Mesendoderm (in vitro differentiated cells): Measurements from ENCODE around the gene EFCAB14.
"Not testable (repeated sequence)": the region's sequence is repeated elsewhere in the genome, so short reads cannot be mapped to it uniquely, and the experiment has no call there.

Experiments used
- DNase-seq: peaks from one replicate; pipeline ENCODE4 v3.0.0; 2013
- H2AK5ac ChIP-seq: 2 replicates; pipeline ENCODE4 v1.6.1; 2013; ENCODE audit warnings: low read length, inconsistent platforms
- H2BK120ac ChIP-seq: 2 replicates; pipeline ENCODE4 v1.6.1; 2013; ENCODE audit warnings: low read depth, mild to moderate bottlenecking, low read length, moderate library complexity, mixed read lengths
- H2BK15ac ChIP-seq: replicated peaks from 2 replicates; pipeline ENCODE4 v1.6.1; 2013; ENCODE audit warnings: low read depth, mild to moderate bottlenecking, moderate library complexity
- H2BK5ac ChIP-seq: 2 replicates; pipeline ENCODE4 v1.6.1; 2013; ENCODE audit warnings: low read length, inconsistent platforms
- H3K18ac ChIP-seq: 2 replicates; pipeline ENCODE4 v1.6.1; 2013; ENCODE audit warnings: mild to moderate bottlenecking, low read length, mixed read lengths
- H3K23ac ChIP-seq: one replicate; pipeline ENCODE4 v1.6.1; 2013; ENCODE audit warnings: low read length
- H3K27ac ChIP-seq: 2 replicates; pipeline ENCODE4 v1.5.1; 2013; ENCODE audit warnings: low read depth, mild to moderate bottlenecking, inconsistent platforms, low read length, moderate library complexity
- H3K27me3 ChIP-seq: 2 replicates; pipeline ENCODE4 v1.6.1; 2013; ENCODE audit warnings: low read length, control low read depth, mild to moderate bottlenecking, inconsistent platforms; ENCODE audit not compliant: insufficient read depth, poor library complexity
- H3K36me3 ChIP-seq: 2 replicates; pipeline ENCODE4 v1.6.1; 2013; ENCODE audit warnings: low read length, inconsistent platforms; ENCODE audit not compliant: control insufficient read depth, insufficient read depth
- H3K4ac ChIP-seq: one replicate; pipeline ENCODE4 v1.6.1; 2013; ENCODE audit warnings: low read depth, mild to moderate bottlenecking, low read length, moderate library complexity
- H3K4me1 ChIP-seq: 2 replicates; pipeline ENCODE4 v1.6.1; 2013; ENCODE audit warnings: low read depth, low read length, inconsistent platforms; ENCODE audit not compliant: control insufficient read depth
- H3K4me2 ChIP-seq: 2 replicates; pipeline ENCODE4 v1.6.1; 2013; ENCODE audit warnings: low read length
- H3K4me3 ChIP-seq: 2 replicates; pipeline ENCODE4 v1.5.1; 2013; ENCODE audit warnings: mild to moderate bottlenecking, low read length
- H3K56ac ChIP-seq: one replicate; pipeline ENCODE4 v1.6.1; 2013; ENCODE audit warnings: low read length
- H3K79me1 ChIP-seq: 2 replicates; pipeline ENCODE4 v1.6.1; 2013; ENCODE audit warnings: low read length, inconsistent platforms
- H3K79me2 ChIP-seq: 2 replicates; pipeline ENCODE4 v1.6.1; 2013; ENCODE audit warnings: mild to moderate bottlenecking, low read length; ENCODE audit not compliant: control insufficient read depth, insufficient read depth
- H3K9ac ChIP-seq: 2 replicates; pipeline ENCODE4 v1.6.1; 2013; ENCODE audit warnings: low read length, inconsistent platforms
- H4K5ac ChIP-seq: one replicate; pipeline ENCODE4 v1.6.1; 2013; ENCODE audit warnings: low read length
- H4K8ac ChIP-seq: one replicate; pipeline ENCODE4 v1.6.1; 2013; ENCODE audit warnings: low read depth, mild to moderate bottlenecking, control low read depth, low read length, moderate library complexity
- WGBS: extraction: QIAGEN DNeasy Blood & Tissue Kit; methylation state at CpG from one replicate; pipeline ENCODE4 v1.1.7; 2013; ENCODE audit warnings: low lambda C conversion rate, missing lambda C conversion rate; ENCODE audit not compliant: insufficient coverage; ENCODE audit errors: extremely low coverage; 5-methylcytosine and 5-hydroxymethylcytosine counted together

The EFCAB14 gene

GRCh38 chr1:46708121-46708520 is 10.8 kb downstream of the EFCAB14 start:
- Histone ChIP-seq H3K23ac (no peak overlapping the region), H4K8ac (no peak overlapping the region), H3K4ac (no peak overlapping the region), H3K36me3 (no peaks in the 10 kb centered on the region), H3K18ac (no peak overlapping the region), H2BK15ac (no peak overlapping the region), H3K56ac (no peak overlapping the region), H3K79me2 (no peaks in the 10 kb centered on the region), H3K27ac (no peak overlapping the region), H2BK120ac (no peak overlapping the region), H3K9ac (no peak overlapping the region), H3K4me2 (no peak overlapping the region), H3K4me1 (no peaks in the 10 kb centered on the region), H2AK5ac (no peak overlapping the region), H3K27me3 (no peaks in the 10 kb centered on the region), H3K4me3 (no peak overlapping the region), H2BK5ac (no peak overlapping the region), H3K79me1 (peaks cover 3% of the 10 kb centered on the region), H4K5ac (no peak overlapping the region)
- no peak for DNase-seq
- WGBS: no CpG with 5 or more reads among the region's 1 CpG

GRCh38 chr1:46705408-46705807 is 13.5 kb downstream of the EFCAB14 start:
- no peak overlapping the region for H3K18ac ChIP-seq
- H2BK5ac ChIP-seq: no peak overlapping the region
- no peak overlapping the region for H3K56ac ChIP-seq
- H3K27ac ChIP-seq: no peak overlapping the region
- no peaks in the 10 kb centered on the region for H3K4me1 ChIP-seq
- no peak overlapping the region for H3K4me3 ChIP-seq
- H2AK5ac ChIP-seq: no peak overlapping the region
- WGBS: no CpG with 5 or more reads among the region's 9 CpGs
- no peak overlapping the region for H3K4ac ChIP-seq
- DNase-seq: no peak
- H3K79me2 ChIP-seq: no peaks in the 10 kb centered on the region
- no peak overlapping the region for H3K9ac ChIP-seq
- H4K8ac ChIP-seq: no peak overlapping the region
- no peak overlapping the region for H2BK120ac ChIP-seq
- H3K23ac ChIP-seq: no peak overlapping the region
- peaks cover 4% of the 10 kb centered on the region for H3K36me3 ChIP-seq
- H2BK15ac ChIP-seq: no peak overlapping the region
- peaks cover 5% of the 10 kb centered on the region for H3K79me1 ChIP-seq
- H4K5ac ChIP-seq: no peak overlapping the region
- H3K4me2 ChIP-seq: no peak overlapping the region
- H3K27me3 ChIP-seq: no peaks in the 10 kb centered on the region

- peaks cover 3% of the 10 kb centered on the region for H3K79me1 ChIP-seq
- no peak overlapping the region for H3K9ac ChIP-seq
- no peaks in the 10 kb centered on the region for H3K79me2 ChIP-seq
- no peak overlapping the region for H3K4me2 ChIP-seq
- no peaks in the 10 kb centered on the region for H3K27me3 ChIP-seq
- no peak overlapping the region for H3K4ac ChIP-seq
- no peak overlapping the region for H2BK120ac ChIP-seq
- no peak overlapping the region for H3K27ac ChIP-seq
- no peak for DNase-seq
- no peak overlapping the region for H2BK15ac ChIP-seq
- no CpG with 5 or more reads among the region's 3 CpGs for WGBS
- H2BK5ac ChIP-seq: no peak overlapping the region
- no peak overlapping the region for H3K56ac ChIP-seq
- H3K4me1 ChIP-seq: no peaks in the 10 kb centered on the region
- no peak overlapping the region for H3K23ac ChIP-seq
- H3K18ac ChIP-seq: no peak overlapping the region
- H2AK5ac ChIP-seq: no peak overlapping the region
- H3K4me3 ChIP-seq: no peak overlapping the region
- no peak overlapping the region for H4K5ac ChIP-seq
- peaks cover 4% of the 10 kb centered on the region for H3K36me3 ChIP-seq
- H4K8ac ChIP-seq: no peak overlapping the region
Measured at GRCh38 chr1:46703927-46704641, 14.8 kb downstream of the EFCAB14 start.

- no peak for DNase-seq
- Histone ChIP-seq H4K8ac (no peak overlapping the region), H3K23ac (no peak overlapping the region), H2BK120ac (no peak overlapping the region), H3K79me1 (peaks cover 6% of the 10 kb centered on the region), H3K4me1 (no peaks in the 10 kb centered on the region), H2AK5ac (no peak overlapping the region), H3K56ac (no peak overlapping the region), H2BK5ac (no peak overlapping the region), H2BK15ac (no peak overlapping the region), H3K4me2 (no peak overlapping the region), H3K4ac (no peak overlapping the region), H3K4me3 (no peak overlapping the region), H3K18ac (no peak overlapping the region), H3K27ac (no peak overlapping the region), H3K79me2 (no peaks in the 10 kb centered on the region), H3K36me3 (peaks cover 7% of the 10 kb centered on the region), H4K5ac (no peak overlapping the region), H3K9ac (no peak overlapping the region), H3K27me3 (no peaks in the 10 kb centered on the region)
- WGBS: no CpG with 5 or more reads among the region's 3 CpGs
Measured at GRCh38 chr1:46699666-46700065, 19.2 kb downstream of the EFCAB14 start.

GRCh38 chr1:46697053-46697452 is 21.9 kb downstream of the EFCAB14 start:
- Histone ChIP-seq H3K9ac (no peak overlapping the region), H2BK15ac (no peak overlapping the region)
- no CpG with 5 or more reads among the region's 2 CpGs for WGBS

GRCh38 chr1:46694676-46695075 is 24.2 kb downstream of the EFCAB14 start:
- not testable (repeated sequence) for H3K23ac ChIP-seq, H3K56ac ChIP-seq, H2BK5ac ChIP-seq, H3K79me2 ChIP-seq, H3K18ac ChIP-seq, H3K27me3 ChIP-seq, H2AK5ac ChIP-seq, H3K9ac ChIP-seq, H3K4me3 ChIP-seq, H2BK15ac ChIP-seq, H3K27ac ChIP-seq, H3K4ac ChIP-seq, H3K4me1 ChIP-seq, H3K36me3 ChIP-seq, H3K79me1 ChIP-seq, H3K4me2 ChIP-seq, DNase-seq, H4K5ac ChIP-seq, H2BK120ac ChIP-seq, H4K8ac ChIP-seq
- WGBS: no CpG with 5 or more reads among the region's 4 CpGs

More at GRCh38 chr1:46697053-46697452, 21.9 kb downstream of the EFCAB14 start:
- H2AK5ac ChIP-seq: no peak overlapping the region
- H2BK120ac ChIP-seq: no peak overlapping the region
- no peak overlapping the region for H3K4me3 ChIP-seq
- H3K36me3 ChIP-seq: peaks cover 8% of the 10 kb centered on the region
- H3K18ac ChIP-seq: no peak overlapping the region
- no peak overlapping the region for H3K27ac ChIP-seq
- H3K4me1 ChIP-seq: peaks cover 2% of the 10 kb centered on the region
- no peak overlapping the region for H2BK5ac ChIP-seq
- no peak overlapping the region for H3K56ac ChIP-seq
- no peak overlapping the region for H3K23ac ChIP-seq
- no peak overlapping the region for H3K4me2 ChIP-seq
- H3K79me2 ChIP-seq: no peaks in the 10 kb centered on the region
- no peak overlapping the region for H4K5ac ChIP-seq
- no peak overlapping the region for H4K8ac ChIP-seq
- peaks cover 10% of the 10 kb centered on the region for H3K79me1 ChIP-seq
- DNase-seq: no peak
- no peaks in the 10 kb centered on the region for H3K27me3 ChIP-seq
- no peak overlapping the region for H3K4ac ChIP-seq
